Limb (tissue), 2 donors: Measurements from ENCODE around the gene FOXRED2.
"Not testable (repeated sequence)": the region's sequence is repeated elsewhere in the genome, so short reads cannot be mapped to it uniquely, and the experiment has no call there.

Experiments
- DNase-seq, 2 donors: peaks; one replicate each; pipeline ENCODE4 v3.0.0-alpha.2; 2016; ENCODE audit errors: extremely low spot score in 2 of 2

FOXRED2 gene

DNA sequence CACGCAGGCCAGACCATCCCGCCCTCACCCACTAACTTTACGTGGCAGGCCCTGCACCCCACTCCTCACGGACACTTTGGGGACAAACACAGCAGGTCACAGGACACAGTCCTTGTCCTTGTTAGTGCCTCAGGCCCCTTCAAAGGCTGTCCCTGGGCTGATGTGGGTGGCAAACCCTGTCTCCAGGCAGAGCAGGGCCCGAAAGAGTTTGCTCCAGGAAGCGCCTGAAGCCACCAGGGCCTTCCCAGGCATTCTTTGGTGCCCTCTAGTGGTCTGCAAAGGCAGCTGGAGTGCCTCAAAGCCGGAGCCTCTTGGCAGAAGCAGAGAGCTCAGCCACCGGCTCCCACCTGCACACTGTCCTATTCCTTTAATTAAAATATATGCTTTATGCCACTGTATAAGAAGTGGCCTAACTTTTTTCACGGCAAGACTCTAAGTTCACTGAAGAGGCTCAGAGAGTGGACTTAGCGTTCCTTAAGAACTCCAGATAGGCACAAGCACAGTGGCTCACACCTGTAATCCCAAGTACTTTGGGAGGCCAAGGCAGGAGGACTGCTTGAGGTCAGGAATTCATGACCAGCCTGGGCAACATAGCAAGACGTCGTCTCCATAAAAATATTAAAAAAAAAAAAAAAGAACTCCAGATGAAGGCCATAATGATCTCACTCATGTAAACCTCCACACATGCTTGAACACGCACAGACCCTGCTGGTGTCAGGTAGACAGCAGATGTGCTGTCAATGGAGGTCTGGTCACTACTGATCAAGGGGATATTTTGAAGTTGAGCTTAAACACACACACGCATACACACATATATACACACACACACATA is 36.5 kb downstream of the FOXRED2 start:
- DNase-seq: peak; percentile 84 to 88

DNA sequence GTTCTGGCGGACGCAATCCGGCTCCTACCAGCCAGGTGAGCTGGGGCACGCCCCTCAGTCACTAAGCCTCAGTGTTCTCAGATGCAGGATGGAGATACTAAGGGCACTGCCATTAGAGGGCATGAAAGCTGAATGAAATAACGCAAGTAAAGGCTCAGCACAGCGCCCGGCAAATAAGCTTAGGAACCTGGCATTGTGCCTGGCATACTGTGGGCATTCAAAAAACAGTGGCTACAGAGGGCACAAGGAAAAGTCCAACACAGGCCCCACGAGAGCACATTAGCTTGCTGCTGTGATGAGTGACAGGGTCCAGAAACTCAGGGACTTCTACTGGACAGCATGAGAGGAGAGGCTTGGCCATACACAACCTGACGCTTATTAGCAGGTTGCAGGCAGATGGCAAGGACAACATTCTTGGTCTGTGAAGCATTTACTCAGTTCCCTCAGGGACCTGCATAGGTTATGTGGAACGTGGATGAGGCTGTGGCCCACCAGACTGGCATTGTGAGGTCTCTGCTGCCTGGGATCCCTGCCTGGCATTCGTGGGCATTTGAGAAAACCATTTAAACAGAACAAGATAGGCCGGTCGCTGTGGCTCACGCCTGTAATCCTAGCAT is 37.6 kb downstream of the FOXRED2 start:
- DNase-seq: no peak

DNA sequence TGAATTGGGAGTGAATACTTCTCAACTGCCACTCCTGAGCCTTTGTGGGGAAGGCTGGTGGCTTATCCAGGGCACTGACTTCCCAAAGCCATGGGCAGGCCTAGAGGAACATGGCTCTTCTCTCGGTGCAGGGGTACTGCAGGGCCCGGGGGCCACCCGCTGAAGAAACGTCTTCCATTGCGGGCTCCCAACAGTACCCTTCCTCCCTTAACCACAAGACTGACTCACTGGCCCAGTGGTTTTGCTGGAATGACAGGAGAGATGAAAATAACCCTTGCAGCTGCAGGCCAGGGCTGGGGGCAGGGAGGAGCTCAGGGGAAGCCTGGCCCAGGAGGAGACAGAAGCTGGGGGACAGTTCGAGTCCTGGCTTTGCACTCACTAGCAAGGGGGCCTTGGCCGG is 38.9 kb downstream of the FOXRED2 start:
- DNase-seq: no peak

DNA sequence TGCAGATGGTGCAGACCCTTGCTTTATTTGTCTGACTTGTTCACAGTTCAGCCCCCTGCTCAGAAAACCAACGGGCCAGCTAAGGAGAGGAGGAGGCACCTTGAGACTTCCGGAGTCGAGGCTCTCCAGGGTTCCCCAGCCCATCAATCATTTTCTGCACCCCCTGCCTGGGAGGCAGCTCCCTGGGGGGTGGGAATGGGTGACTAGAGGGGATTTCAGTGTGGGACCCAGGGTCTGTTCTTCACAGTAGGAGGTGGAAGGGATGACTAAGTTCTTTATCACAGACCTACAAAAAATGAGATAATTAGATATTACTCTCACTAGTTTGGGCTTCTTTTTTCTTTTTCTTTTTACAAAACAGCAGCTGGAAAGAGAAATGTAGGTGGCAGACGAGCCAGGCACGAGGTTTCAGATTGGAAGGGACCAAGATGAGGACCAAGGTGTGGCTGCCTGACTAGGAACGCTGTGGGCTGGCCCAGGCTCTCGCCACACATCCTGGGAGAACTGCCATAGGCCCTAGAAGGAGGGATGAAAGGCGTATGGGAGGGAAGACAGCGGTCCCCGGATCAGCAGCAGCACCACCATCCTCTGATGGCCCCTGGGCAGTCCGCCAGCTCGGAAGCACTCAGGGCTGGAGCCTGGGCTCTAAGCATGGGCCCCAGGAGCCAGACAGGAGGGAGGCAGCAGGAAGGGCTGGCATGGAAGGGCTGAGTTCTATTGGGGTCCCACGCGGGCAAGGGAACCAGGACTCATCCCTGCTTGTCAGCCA is 39.6 kb downstream of the FOXRED2 start:
- no peak for DNase-seq

DNA sequence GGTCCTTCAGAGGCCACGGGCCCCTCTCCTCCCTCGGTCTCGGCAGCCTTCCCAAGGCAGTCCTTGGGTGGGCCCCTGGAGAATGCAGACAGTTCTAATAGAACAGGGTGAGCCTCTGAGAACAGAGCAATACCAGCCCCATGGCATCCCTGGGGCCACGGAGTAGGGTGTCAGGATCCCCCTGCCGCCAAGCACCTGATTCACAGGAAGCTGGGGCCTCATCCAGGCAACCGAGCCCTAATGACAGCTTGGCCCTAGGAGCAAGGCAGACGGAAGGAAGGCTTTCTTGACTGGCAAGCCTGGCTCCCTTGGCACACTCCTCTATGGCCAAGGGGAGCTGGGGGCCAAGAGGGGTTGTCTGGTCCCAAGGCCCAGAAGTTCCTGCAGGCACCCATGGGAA is 40.6 kb downstream of the FOXRED2 start:
- no peak for DNase-seq

DNA sequence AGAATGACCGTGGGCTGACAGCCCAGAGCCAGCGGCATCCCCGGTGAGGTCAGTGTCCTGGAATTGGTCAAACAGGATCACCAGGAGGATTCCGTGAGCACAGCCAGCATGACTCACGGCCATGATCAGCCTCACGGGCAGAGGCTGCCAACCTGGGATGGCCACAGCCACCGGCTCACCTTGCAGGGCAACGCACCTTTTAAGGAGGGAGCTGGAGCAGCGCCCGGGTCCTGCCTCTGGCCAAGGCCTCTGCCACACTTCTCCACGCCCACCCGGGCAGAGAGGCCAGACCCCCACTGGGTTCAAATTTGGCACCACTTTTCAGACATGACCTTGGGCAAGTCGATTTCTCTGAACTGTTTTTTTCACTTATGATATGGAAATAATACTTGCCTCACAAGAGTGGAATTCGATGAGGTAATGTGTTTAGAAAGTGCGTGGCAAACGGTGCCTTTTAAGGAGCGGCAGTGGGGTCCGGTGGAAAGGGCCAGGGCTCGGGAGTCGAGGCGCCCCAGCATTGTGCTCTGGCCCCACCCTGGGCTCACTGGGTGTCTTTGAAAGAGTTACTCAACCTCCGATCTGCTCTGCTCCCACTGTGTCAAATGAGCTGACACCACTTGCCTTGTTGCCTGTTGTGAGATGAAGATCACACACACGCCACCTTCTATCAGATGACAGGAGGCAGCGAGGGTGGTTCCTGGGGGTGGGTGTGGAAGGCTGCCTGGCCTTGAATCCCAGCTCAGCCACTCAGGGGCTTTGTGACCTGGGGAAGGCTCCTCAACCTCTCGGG is 41.4 kb downstream of the FOXRED2 start:
- no peak for DNase-seq

DNA sequence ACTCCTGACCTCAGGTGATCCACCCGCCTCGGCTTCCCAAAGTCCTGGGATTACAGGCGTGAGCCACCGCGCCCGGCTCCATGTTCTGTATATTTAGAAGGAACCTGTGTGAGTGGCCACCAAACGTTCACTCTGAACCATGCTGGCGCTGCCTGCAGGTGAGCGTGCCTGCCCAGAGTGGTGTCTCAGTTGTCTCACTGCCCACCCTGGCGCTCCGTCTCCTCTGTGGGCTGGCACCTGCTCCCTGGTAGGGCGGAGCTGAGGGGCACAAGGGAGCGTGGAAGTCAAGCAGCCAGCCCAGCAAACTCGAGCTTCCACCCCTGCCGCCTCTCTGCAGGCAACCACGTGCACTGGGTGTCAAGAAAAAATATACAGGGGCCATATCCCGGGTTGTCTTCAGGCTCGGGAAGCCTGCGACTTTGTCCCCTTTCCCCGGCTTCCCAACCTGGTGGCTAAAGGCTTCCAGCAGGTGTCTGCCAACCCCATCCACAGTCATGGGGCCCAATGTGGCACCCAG is 42.1 kb downstream of the FOXRED2 start:
- DNase-seq: no peak

DNA sequence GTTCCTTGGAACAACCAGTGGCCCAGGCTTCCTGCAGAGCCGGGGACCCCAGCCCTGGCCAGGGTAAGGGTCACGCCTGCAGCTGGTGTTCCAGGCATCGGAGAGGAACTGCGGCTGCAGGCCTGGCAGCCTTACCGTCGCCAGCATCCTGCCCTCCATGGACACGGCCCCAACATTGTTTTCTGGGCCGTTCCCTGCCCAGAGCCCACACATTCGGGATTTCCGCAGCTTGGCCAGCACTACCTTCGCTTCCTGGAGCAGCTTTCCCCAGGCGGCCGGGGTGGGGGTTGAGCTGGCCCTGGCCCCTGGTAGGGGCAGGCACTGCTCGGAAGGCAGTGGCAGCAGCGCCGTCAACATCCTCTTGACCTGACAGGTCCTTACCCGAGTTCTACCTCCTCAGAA is 43.1 kb downstream of the FOXRED2 start:
- no peak for DNase-seq

DNA sequence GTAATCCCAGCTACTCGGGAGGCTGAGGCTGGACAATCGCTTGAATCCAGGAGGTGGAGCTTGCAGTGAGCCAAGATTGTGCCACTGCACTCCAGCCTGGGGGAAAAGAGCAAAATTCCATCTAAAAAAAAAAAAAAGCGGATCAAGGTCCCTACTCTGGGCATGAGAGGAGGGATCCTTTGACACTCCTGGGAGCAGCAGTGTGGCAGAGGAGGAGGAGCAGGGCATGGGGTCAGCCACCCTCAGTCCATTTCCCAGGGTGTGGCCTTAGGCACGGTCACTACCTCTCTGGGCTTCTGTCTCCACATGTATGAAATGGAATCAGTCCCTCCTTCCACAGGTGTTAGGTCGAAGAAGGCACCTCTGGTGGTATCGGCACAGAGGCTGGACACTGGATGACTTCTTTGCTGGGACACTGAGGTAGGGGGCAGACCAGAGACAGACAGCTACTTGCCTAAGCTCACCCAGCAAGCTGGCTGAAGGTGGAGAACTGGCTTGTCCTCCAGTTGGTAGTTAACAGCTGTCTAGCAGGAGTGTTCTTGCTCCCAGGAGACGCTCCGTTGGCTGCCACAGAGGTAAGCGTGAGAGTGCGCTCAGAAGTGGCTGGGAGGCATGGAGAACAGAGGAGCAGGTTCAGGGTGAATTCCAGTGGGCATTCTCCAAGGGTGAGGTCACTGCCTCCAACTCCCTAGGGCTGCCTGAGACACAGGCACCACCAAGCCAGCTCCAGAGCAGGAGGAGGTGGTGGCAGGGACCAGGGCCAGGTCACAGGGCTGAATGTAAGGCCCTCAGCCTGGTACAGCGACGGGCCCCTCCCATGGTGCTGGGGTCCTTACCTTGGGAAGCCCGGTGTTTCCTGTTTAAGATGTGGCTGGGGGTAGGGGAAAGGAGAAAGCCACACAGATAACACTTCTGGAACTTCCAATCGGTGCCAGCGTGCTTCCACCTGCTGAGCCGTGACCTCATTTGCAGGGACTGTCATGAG is 44.9 kb downstream of the FOXRED2 start:
- DNase-seq: no peak

DNA sequence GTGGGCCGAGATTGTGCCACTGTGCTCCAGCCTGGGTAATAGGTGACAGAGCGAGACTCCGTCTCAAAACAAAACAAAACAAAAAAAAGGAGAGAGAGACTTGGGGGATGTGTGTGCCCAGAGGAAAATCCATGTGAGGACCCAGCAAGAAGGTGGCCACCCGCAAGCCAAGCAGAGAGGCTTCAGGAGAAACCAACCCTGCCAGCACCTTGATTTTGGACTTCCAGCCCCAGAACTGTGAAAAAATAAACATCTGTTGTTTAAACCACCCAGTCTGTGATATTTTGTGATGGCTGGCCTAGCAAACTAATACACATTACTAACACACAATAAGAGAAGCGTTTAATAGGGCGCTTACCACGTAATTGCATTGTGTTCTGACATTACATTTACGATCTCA is 46.6 kb downstream of the FOXRED2 start:
- DNase-seq: no peak

DNA sequence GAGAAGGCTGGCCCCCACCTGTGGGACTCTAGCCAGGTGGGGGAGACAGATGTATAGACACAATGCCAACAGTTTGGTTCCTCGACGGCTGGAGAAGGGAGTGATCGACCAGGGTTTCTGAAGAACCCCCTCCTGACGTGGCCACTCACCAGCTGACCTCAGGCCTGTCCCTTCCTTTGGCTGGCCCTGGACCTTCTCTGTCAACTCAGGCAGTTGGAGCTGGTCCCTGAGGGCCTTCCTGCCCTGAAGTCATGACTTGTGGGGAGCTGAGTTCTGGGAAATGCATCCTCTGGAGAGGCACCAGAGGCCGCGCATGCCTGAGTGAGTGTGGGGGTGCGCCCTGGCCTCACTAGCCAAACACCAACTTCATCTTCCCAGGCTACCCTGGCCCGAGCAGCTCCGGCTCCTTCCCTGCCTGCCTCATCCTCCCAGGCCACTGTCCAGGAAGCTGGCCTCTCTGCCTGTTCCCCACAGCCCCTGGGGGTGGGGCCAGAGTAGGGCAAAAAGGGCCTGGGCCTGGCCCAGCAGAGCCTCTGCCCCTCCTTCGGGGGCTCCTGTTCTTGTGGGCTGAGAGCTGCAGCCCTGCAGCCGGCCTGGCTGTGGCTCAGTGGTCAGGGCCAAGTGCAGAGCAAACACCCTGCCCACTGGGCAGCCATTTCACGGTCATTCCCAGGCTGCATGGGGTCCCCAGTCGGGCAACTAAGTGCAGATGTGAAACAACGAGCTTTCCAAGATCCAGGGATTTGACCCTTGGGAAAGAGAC is 49.0 kb downstream of the FOXRED2 start:
- no peak for DNase-seq

DNA sequence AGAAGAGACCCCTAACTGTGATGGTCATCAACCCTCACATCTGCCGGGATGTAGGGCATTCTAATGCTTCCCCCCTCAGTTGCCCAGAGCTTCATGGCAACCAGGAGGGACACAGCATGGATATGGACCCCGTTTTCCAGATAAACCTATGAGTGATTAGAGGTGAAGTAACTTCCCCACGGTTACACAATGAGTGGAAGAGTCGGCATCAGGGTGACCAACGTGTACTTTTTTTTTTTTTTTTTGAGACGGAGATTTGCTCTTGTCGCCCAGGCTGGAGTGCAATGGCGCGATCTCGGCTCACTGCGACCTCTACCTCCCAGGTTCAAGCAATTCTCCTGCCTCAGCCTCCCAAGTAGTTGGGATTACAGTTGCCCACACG is 50.4 kb downstream of the FOXRED2 start:
- no peak for DNase-seq

DNA sequence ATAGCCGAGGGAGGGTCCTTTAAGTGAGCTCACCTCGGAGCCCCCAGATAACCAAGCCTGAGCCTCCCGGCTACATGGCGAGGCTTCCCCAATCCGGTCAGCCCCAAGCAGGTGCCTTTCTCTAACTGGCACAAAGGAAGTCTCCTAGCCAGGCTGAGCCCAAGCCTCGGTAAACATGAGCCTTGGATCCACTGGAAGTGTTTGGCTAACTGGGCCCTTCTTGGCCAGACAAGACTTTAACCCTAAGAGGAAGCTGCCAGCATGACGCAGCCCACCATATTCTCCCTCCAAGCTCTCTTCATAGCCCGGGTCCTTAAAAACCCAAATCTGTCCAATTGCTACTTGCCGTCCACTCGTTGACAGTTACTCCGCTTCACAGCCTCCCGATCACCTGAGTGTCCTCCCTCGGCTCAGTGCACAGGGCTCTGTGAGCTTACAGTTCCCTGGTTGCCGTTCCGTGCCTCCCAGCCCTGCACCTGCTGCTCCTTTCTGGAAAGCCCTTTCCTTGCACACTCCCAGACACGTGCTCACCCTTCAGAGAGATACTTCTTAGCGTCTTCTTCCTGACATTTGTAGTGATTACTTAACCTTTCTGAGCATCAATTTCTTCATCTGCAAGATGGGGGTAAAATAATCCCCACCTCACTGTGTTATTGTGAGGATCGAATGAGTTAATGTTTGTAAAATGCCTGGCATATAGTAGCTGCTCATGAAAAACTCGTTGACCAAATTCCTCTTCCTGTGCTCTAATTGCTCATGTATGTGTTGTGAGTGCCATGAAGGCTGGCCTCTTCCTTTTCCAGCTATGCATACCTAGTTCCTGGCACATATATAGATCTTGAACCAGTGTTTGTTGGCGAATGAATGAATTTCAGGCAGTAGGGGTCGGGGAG is 51.0 kb downstream of the FOXRED2 start:
- no peak for DNase-seq

DNA sequence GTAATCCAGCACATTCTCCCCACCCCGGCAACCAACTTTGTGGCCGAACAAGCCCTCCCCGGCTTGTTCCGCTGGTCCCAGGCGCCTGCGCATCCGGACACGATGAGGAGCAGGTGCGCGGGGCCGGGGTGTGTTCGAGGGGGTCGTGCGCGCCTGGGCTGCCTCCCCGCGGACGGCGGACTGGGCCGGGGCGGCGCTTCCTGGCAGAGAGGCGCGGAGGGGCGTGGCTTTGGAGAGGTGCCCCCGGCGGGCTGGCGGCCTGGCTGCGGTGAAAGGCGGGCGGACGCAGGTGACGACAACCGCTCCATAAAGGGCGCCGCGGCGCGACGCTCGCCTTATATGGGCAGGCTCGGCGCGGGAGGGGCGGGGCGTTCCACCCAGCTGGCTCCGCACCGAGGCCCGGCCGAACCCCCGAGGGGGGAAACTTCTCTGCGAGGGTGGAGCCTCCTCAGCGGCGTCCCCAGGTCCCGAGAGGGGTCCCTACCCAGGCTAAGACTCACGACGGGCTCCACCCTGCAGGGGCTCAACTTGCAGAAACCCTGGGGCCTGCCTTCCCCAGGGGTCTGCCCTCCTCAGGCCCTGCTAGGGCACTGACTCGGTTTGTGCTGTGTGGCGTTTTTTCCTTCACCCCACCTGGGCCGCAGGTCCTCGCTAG is 51.8 kb downstream of the FOXRED2 start:
- peak; percentile 75 to 92 for DNase-seq

DNA sequence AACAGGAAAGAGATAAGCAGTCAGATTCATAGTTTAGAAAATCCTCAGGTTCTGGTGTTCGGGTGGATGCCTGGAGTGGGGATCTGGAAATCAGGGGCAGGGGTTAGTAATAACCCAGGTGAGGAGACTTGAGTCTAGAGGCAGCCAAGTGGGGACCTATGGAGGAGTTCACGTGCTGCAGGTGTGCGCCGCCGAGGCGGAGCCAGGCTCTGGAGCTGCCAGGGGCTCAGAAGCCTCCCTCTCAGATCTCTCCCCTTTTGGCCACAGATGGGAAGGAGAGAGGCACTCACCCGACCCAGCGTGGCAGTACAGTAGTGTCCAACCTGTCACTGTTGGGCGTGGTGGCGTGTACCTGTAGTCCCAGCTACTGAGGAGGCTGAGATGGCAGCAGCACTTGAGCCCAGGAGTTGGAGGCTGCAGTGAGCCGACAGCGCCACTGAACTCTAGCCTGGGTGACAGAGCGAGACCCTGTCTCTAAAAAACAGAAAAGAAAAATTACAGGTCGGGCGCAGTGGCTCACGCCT is 52.9 kb downstream of the FOXRED2 start:
- no peak for DNase-seq

DNA sequence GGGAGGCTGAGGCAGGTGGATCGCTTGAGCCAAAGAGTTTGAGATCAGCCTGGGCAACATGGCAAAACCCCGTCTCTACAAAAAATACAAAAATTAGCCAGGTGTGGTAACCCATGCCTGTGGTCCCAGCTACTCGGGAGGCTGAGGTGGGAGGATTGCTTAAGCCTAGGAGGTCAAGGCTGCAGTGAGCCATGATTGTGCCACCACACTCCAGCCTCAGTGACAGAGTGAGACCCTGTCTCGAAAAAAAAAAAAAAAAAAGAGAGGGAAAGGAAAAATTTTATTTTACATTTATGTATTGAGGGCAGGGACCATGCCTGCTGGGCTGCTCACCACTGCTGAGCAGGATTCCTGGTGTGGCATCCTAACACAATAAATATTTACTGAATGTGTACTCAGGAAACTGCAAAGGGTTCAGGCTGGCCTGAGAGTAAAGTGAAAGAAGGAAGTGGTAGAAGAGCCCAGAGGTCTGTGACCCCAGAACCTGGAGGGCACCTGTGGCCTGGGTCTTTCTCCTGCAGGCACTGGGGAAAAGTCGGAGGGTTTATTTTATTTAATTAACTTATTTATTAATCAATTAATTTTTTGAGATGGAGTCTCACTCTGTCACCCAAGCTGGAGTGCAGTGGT is 53.7 kb downstream of the FOXRED2 start:
- not testable (repeated sequence) for DNase-seq
